CD4-positive, alpha-beta T cell (primary cell): Measurements from ENCODE around the gene NADK. TPM values are rescaled to one million over a fixed set of nuclear protein-coding genes. Genes with fewer than 3 reads are reported as not detected.

Experiments
- ATAC-seq: fragments of 200-7000 bp; cut with Tn5 transposase; one replicate; pipeline ENCODE4 v1.10.0; 2022; ENCODE audit warnings: mild to moderate bottlenecking; ENCODE audit not compliant: poor library complexity
- CTCF ChIA-PET: fragments of 350-600 bp; sonication (Branson Sonifier 250); formaldehyde crosslinking; loops from one replicate; lab custom pipeline; 2021; ENCODE audit warnings: antibody characterized with exemption, inconsistent platforms; lab: Charles Lee
- POLR2A ChIA-PET: fragments of 350-600 bp; sonication (Branson Sonifier 250); formaldehyde crosslinking; loops from one replicate; lab custom pipeline; 2021; ENCODE audit warnings: antibody characterized with exemption, inconsistent platforms; lab: Charles Lee
- DNase-seq, 14 experiments: peaks; one replicate each; pipeline ENCODE4 v3.0.0-alpha.2; 2013 to 2020; ENCODE audit warnings: mixed read lengths in 2 of 14
- H3K27ac ChIP-seq, 2 donors: one replicate each; pipeline versions ENCODE4 v1.5.1 to v1.7.0; 2013; ENCODE audit warnings: low read length in 2 of 2, low read depth in 1 of 2, mild to moderate bottlenecking in 1 of 2
- H3K27me3 ChIP-seq, 2 experiments: 1 replicate in 1 of 2; 2 replicates in 1 of 2; pipeline versions ENCODE4 v1.6.1 to v1.7.0; 2013; ENCODE audit warnings: low read length in 2 of 2, control low read depth in 1 of 2, mild to moderate bottlenecking in 1 of 2, moderate library complexity in 1 of 2; ENCODE audit not compliant: insufficient read depth in 2 of 2, control insufficient read depth in 1 of 2
- H3K36me3 ChIP-seq: one replicate; pipeline ENCODE4 v1.6.1; 2013; ENCODE audit warnings: low read length, control low read depth; ENCODE audit not compliant: insufficient read depth
- H3K4me1 ChIP-seq: one replicate; pipeline ENCODE4 v1.6.1; 2013; ENCODE audit warnings: low read length, control low read depth; ENCODE audit not compliant: insufficient read depth
- H3K4me3 ChIP-seq: one replicate; pipeline ENCODE4 v1.5.1; 2013; ENCODE audit warnings: mild to moderate bottlenecking, low read length, moderate library complexity
- H3K9me3 ChIP-seq, 2 experiments: 1 replicate in 1 of 2; 2 replicates in 1 of 2; pipeline versions ENCODE4 v1.6.1 to v1.7.0; 2013; ENCODE audit warnings: low read length in 2 of 2, mild to moderate bottlenecking in 2 of 2, control low read depth in 1 of 2, moderate library complexity in 1 of 2; ENCODE audit not compliant: control insufficient read depth in 1 of 2, insufficient read depth in 1 of 2
- H3K27ac Mint-ChIP-seq: one replicate; pipeline ENCODE4 v1.8.0; 2020; ENCODE audit warnings: mixed read lengths
- H3K27me3 Mint-ChIP-seq: one replicate; pipeline ENCODE4 v1.8.0; 2021; ENCODE audit warnings: mixed read lengths
- H3K36me3 Mint-ChIP-seq: one replicate; pipeline ENCODE4 v1.8.0; 2021; ENCODE audit warnings: low read depth, mixed read lengths
- H3K4me1 Mint-ChIP-seq: one replicate; pipeline ENCODE4 v1.8.0; 2021; ENCODE audit warnings: low read depth, mixed read lengths
- H3K4me3 Mint-ChIP-seq: one replicate; pipeline ENCODE4 v1.8.0; 2020; ENCODE audit warnings: mild to moderate bottlenecking, mixed read lengths
- H3K9me3 Mint-ChIP-seq: one replicate; pipeline ENCODE4 v1.8.0; 2020; ENCODE audit warnings: mixed read lengths
- intact Hi-C, 2 experiments: fragments of 100-400 bp; cut with DNase I in 1 of 2; cut with micrococcal nuclease in 1 of 2; formaldehyde crosslinking; loops; one replicate each; pipeline versions ENCODE4 v1.15.1 to v1.9.0; 2023 to 2025; cut with DNase I, micrococcal nuclease
- total RNA-seq, 174 experiments: library from RNA in 2 of 174; stranded (reverse) in 2 of 174; gene quantifications; one replicate each; pipeline ENCODE4 v1.2.3 and lab custom pipeline; 2021 to 2026
- TF ChIP-seq, protein P1 (sequence below): fragments of 200-600 bp; IDR thresholded peaks from one replicate; pipeline ENCODE4 v1.8.0; 2022; ENCODE audit warnings: antibody characterized with exemption, mild to moderate bottlenecking

NADK gene
- total RNA-seq, 2 experiments from 2014 or later, result 19.9 to 25.1 TPM

DNA sequence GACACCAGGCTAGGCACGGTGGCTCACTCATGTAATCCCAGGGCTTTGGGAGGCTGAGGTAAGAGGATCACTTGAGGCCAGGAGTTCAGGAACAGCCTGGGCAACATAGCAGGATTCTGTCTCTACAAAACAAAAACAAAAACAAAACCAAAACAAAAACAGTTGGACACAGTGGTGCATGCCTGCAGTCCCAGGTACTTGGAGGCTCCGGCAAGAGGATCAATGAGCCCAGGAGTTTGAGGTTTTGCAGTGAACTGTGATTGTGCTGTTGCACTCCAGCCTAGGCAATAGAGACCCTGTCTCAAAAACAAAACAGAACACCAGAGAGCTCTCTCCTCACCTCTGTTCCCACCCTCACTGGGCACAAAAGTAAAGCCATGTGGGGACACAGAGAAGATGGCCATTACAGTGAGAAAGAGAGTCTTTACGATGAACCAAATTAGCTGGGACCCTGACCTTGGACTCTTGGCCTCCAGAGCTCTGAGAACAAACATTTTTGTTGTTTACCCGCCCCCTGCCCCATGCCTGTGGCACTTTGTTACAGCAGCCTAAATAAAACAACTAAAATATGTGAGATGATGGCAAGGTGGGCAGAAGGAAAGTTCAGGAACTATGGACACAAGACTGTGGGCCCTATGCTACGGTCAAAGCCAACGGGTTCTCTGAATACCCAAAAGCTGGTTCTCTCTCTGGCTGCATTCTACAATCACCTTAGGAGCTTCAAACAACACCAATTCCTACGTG lies 9.8 kb downstream of the NADK start:
- no peak overlapping the region for H3K4me3 Mint-ChIP-seq
- POLR2A ChIA-PET, result no interaction called here

DNA sequence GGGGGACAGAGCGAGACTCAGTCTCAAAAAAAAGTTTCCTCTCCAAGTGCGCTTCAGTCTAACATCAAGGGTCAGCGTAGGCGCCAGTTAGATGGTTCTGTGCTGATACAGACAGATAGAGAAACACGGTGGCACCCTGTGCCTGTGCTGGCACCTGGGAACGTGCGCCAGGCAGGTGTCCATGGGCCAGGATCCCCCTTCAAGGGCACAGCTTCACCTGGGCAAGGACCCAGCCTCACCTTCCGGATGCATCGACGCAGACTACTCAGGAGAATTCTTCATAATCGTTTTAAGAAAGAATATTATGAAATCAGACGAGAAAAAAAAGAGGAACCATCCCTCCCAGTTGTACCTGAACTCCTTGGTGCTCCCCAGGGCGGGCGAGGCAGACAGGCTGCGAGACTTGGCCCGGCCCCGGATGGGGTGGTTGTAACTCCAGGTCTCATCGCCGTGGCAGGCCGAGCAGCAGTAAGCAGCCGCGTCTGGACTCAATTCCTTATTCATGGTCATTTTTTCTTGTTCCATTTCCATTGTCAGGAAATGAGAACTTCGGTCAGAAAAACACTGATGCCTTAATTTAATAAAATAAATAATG lies 13.3 kb downstream of the NADK start:
- H3K36me3 ChIP-seq, result peaks cover 62% of the 10 kb centered on the region
- H3K9me3 ChIP-seq, result no peaks in the 10 kb centered on the region
- Mint-ChIP-seq H3K4me3 (no peak overlapping the region), H3K4me1 (peaks cover 5% of the 10 kb centered on the region), H3K27ac (no peak overlapping the region), H3K9me3 (no peaks in the 10 kb centered on the region), H3K27me3 (no peaks in the 10 kb centered on the region), H3K36me3 (peaks cover 47% of the 10 kb centered on the region)
- ChIA-PET POLR2A (no interaction called here), CTCF (no interaction called here)
- ATAC-seq, result no peak
- H3K27ac ChIP-seq, result no peak overlapping the region
- no peaks in the 10 kb centered on the region for H3K27me3 ChIP-seq
- peaks cover 3% of the 10 kb centered on the region for H3K4me1 ChIP-seq
- TF ChIP-seq, protein P1, sequence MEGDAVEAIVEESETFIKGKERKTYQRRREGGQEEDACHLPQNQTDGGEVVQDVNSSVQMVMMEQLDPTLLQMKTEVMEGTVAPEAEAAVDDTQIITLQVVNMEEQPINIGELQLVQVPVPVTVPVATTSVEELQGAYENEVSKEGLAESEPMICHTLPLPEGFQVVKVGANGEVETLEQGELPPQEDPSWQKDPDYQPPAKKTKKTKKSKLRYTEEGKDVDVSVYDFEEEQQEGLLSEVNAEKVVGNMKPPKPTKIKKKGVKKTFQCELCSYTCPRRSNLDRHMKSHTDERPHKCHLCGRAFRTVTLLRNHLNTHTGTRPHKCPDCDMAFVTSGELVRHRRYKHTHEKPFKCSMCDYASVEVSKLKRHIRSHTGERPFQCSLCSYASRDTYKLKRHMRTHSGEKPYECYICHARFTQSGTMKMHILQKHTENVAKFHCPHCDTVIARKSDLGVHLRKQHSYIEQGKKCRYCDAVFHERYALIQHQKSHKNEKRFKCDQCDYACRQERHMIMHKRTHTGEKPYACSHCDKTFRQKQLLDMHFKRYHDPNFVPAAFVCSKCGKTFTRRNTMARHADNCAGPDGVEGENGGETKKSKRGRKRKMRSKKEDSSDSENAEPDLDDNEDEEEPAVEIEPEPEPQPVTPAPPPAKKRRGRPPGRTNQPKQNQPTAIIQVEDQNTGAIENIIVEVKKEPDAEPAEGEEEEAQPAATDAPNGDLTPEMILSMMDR, result no peak
- H3K4me3 ChIP-seq, result no peak overlapping the region
- no peak for DNase-seq
- intact Hi-C loops, result loop anchor here in 1 of 2 experiments (5.0 kb wide), 1 partner anchor 57 kb away; no protein-coding TSS in a partner anchor

More for the DNA sequence above, 9.8 kb downstream of the NADK start:
- Histone ChIP-seq H3K27me3 (no peaks in the 10 kb centered on the region), H3K27ac (no peak overlapping the region), H3K4me1 (peaks cover 3% of the 10 kb centered on the region), H3K4me3 (no peak overlapping the region), H3K9me3 (no peaks in the 10 kb centered on the region), H3K36me3 (peaks cover 37% of the 10 kb centered on the region)
- CTCF ChIA-PET, result no interaction called here
- TF ChIP-seq, protein P1, result no peak
- no peak for ATAC-seq
- Mint-ChIP-seq H3K4me1 (peaks cover 5% of the 10 kb centered on the region), H3K9me3 (peaks cover 3% of the 10 kb centered on the region), H3K27me3 (no peaks in the 10 kb centered on the region), H3K27ac (no peak overlapping the region), H3K36me3 (peaks cover 58% of the 10 kb centered on the region)
- intact Hi-C loops, result no loop called here
- DNase-seq, result no peak

DNA sequence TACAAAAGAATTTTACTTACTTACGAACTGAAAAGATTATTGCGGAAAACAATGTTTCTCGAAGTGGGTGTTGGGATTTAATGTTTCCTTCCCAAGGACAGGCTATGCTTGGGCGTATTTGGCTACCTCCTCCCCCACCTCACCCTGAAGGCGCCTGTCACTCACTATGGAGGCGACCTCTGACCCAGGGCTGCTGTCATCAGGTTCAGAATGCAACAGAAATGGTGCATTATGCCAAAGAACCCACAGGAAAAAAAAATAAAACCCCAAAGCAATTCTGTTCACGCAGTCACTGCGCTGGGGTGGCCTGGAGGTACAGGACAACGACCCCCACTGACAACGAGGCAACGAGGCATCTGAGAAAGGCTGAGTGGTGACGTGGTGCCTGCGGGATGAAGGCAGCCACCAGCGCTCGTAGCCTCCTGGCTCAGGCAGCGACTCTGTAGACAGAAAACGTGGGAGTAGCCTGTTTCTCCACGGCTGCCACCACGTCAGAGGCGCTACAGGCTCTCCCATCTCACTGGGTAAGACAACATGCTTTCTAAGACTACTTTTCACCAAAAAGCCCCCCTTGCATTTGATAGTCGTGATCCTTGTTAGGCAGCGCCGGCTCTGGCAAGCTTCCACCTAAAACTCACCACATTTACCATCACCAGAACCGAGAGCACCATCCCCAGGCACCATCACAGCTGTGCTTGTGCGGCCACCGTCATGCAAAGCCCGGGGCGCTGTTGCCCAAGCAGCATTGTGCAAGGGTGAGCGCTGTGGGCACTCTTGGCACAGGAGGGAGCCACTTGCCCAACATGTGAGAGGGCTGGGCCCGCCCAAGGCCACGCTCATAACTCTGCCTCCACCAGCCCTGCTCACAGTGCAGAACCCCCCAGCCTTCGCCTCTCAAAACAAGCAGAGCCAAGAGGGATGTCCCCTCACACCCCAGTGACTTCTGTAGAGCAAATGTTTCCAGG lies 14.3 kb downstream of the NADK start:
- Mint-ChIP-seq H3K4me3 (no peak overlapping the region), H3K27ac (no peak overlapping the region), H3K4me1 (peaks cover 5% of the 10 kb centered on the region), H3K27me3 (no peaks in the 10 kb centered on the region), H3K9me3 (no peaks in the 10 kb centered on the region), H3K36me3 (peaks cover 48% of the 10 kb centered on the region)
- CTCF ChIA-PET, result no interaction called here
- ATAC-seq, result peak; percentile 34
- H3K27me3 ChIP-seq, result no peaks in the 10 kb centered on the region
- peak in 3 of 14 experiments; percentile 28 to 65 (median 57) for DNase-seq
- no peaks in the 10 kb centered on the region for H3K9me3 ChIP-seq
- TF ChIP-seq, protein P1, result no peak
- peaks cover 3% of the 10 kb centered on the region for H3K4me1 ChIP-seq
- H3K36me3 ChIP-seq, result peaks cover 69% of the 10 kb centered on the region
- H3K4me3 ChIP-seq, result no peak overlapping the region
- no peak overlapping the region for H3K27ac ChIP-seq
- intact Hi-C loops, result loop anchor here in 1 of 2 experiments (5.0 kb wide), 1 partner anchor 58 kb away; no protein-coding TSS in a partner anchor
- POLR2A ChIA-PET, result no interaction called here
